H9 (cell line): ENCODE data around the gene MYBBP1A. TPM values are rescaled to one million over a fixed set of nuclear protein-coding genes. Genes with fewer than 3 reads are reported as not detected.

Experiments used
- DNase-seq: peaks from one replicate; pipeline ENCODE4 v3.0.0-alpha.2; 2017
- H2AFZ ChIP-seq: one replicate; pipeline ENCODE4 v1.6.1; 2013; ENCODE audit warnings: mild to moderate bottlenecking, low read length, control low read depth, moderate library complexity
- H2AK5ac ChIP-seq: 2 replicates; pipeline ENCODE4 v1.6.1; 2013; ENCODE audit warnings: low read length, control low read depth, mixed read lengths; ENCODE audit not compliant: insufficient read length
- H2BK120ac ChIP-seq: one replicate; pipeline ENCODE4 v1.6.1; 2013; ENCODE audit warnings: low read depth, mild to moderate bottlenecking, low read length, control low read depth, inconsistent platforms; ENCODE audit not compliant: poor library complexity, severe bottlenecking
- H2BK12ac ChIP-seq: 2 replicates; pipeline ENCODE4 v1.6.1; 2013; ENCODE audit warnings: low read length, control low read depth, mixed read lengths, low read depth; ENCODE audit not compliant: insufficient read length
- H2BK15ac ChIP-seq: 2 replicates; pipeline ENCODE4 v1.6.1; 2013; ENCODE audit warnings: low read depth, low read length, control low read depth
- H2BK20ac ChIP-seq: one replicate; pipeline ENCODE4 v1.6.1; 2013; ENCODE audit warnings: low read depth, mild to moderate bottlenecking, low read length, control low read depth, inconsistent platforms; ENCODE audit not compliant: poor library complexity, severe bottlenecking
- H2BK5ac ChIP-seq: 2 replicates; pipeline ENCODE4 v1.6.1; 2013; ENCODE audit warnings: low read length, control low read depth, mixed read lengths; ENCODE audit not compliant: insufficient read length
- H3K14ac ChIP-seq: 2 replicates; pipeline ENCODE4 v1.6.1; 2013; ENCODE audit warnings: low read length, control low read depth; ENCODE audit not compliant: insufficient read depth
- H3K18ac ChIP-seq: 2 replicates; pipeline ENCODE4 v1.6.1; 2013; ENCODE audit warnings: low read depth, mild to moderate bottlenecking, mixed read lengths, low read length, control low read depth; ENCODE audit not compliant: insufficient read length
- H3K23ac ChIP-seq: 2 replicates; pipeline ENCODE4 v1.6.1; 2013; ENCODE audit warnings: low read length, control low read depth, mixed read lengths, low read depth; ENCODE audit not compliant: insufficient read length
- H3K23me2 ChIP-seq: 2 replicates; pipeline ENCODE4 v1.6.1; 2013; ENCODE audit warnings: low read depth, mild to moderate bottlenecking, mixed read lengths, low read length, control low read depth; ENCODE audit not compliant: insufficient read length, poor library complexity, severe bottlenecking
- H3K27ac ChIP-seq: 2 replicates; pipeline ENCODE4 v1.5.1; 2013; ENCODE audit warnings: low read length, control low read depth, mixed read lengths, low read depth; ENCODE audit not compliant: insufficient read length
- H3K27me3 ChIP-seq: 2 replicates; pipeline ENCODE4 v1.6.1; 2013; ENCODE audit warnings: low read length, control low read depth, inconsistent platforms; ENCODE audit not compliant: insufficient read depth
- H3K4ac ChIP-seq: 2 replicates; pipeline ENCODE4 v1.6.1; 2013; ENCODE audit warnings: low read depth, mild to moderate bottlenecking, control low read depth, inconsistent platforms, low read length, moderate library complexity
- H3K4me1 ChIP-seq: 2 replicates; pipeline ENCODE4 v1.6.1; 2013; ENCODE audit warnings: low read length, control low read depth, inconsistent platforms; ENCODE audit not compliant: insufficient read depth
- H3K4me2 ChIP-seq: 2 replicates; pipeline ENCODE4 v1.6.1; 2013; ENCODE audit warnings: low read length, control low read depth, mixed read lengths; ENCODE audit not compliant: insufficient read length, insufficient read depth
- H3K56ac ChIP-seq: 2 replicates; pipeline ENCODE4 v1.6.1; 2013; ENCODE audit warnings: low read depth, mild to moderate bottlenecking, mixed read lengths, low read length, control low read depth; ENCODE audit not compliant: insufficient read length
- H3K79me1 ChIP-seq: 2 replicates; pipeline ENCODE4 v1.6.1; 2013; ENCODE audit warnings: low read depth, mild to moderate bottlenecking, moderate library complexity, low read length, control low read depth, inconsistent platforms; ENCODE audit not compliant: insufficient read depth, poor library complexity, severe bottlenecking
- H3K79me2 ChIP-seq: 2 replicates; pipeline ENCODE4 v1.6.1; 2013; ENCODE audit warnings: low read length, control low read depth, inconsistent platforms; ENCODE audit not compliant: insufficient read depth
- H3K9ac ChIP-seq: 2 replicates; pipeline ENCODE4 v1.6.1; 2013; ENCODE audit warnings: low read length, control low read depth, mixed read lengths; ENCODE audit not compliant: insufficient read length; ENCODE audit errors: extremely low read depth
- H3K9me3 ChIP-seq: one replicate; pipeline ENCODE4 v1.6.1; 2013; ENCODE audit warnings: low read depth, low read length, inconsistent platforms; ENCODE audit not compliant: control insufficient read depth
- H3T11ph ChIP-seq: one replicate; pipeline ENCODE4 v1.6.1; 2013; ENCODE audit warnings: mild to moderate bottlenecking, low read length, control low read depth, inconsistent platforms
- H4K20me1 ChIP-seq: one replicate; pipeline ENCODE4 v1.6.1; 2013; ENCODE audit not compliant: control insufficient read depth, insufficient read length, insufficient read depth
- H4K5ac ChIP-seq: 2 replicates; pipeline ENCODE4 v1.6.1; 2013; ENCODE audit warnings: low read depth, mild to moderate bottlenecking, mixed read lengths, low read length, control low read depth; ENCODE audit not compliant: insufficient read length
- H4K8ac ChIP-seq: replicated peaks from 2 replicates; pipeline ENCODE4 v1.6.1; 2013; ENCODE audit warnings: low read length, control low read depth, mixed read lengths, low read depth; ENCODE audit not compliant: insufficient read length
- H4K91ac ChIP-seq: 2 replicates; pipeline ENCODE4 v1.6.1; 2013; ENCODE audit warnings: low read depth, mild to moderate bottlenecking, moderate library complexity, mixed read lengths, low read length, control low read depth; ENCODE audit not compliant: insufficient read length
- H3K27ac Mint-ChIP-seq, 3 experiments: 2 replicates in 2 of 3; 3 replicates in 1 of 3; pipeline ENCODE4 v1.8.0; 2020 to 2021; ENCODE audit warnings: mixed read lengths in 3 of 3, mild to moderate bottlenecking in 1 of 3, moderate library complexity in 1 of 3
- H3K27me3 Mint-ChIP-seq: 2 replicates; pipeline ENCODE4 v1.8.0; 2021; ENCODE audit warnings: low read depth, mild to moderate bottlenecking, moderate library complexity, mixed read lengths
- H3K36me3 Mint-ChIP-seq, 3 experiments: 2 replicates in 2 of 3; 3 replicates in 1 of 3; pipeline ENCODE4 v1.8.0; 2020 to 2021; ENCODE audit warnings: low read depth in 3 of 3, mixed read lengths in 3 of 3; ENCODE audit not compliant: insufficient read depth in 1 of 3
- H3K4me1 Mint-ChIP-seq, 2 experiments: 2 replicates each; pipeline ENCODE4 v1.8.0; 2020; ENCODE audit warnings: mixed read lengths in 2 of 2
- H3K4me3 Mint-ChIP-seq, 2 experiments: 2 replicates in 1 of 2; 3 replicates in 1 of 2; pipeline ENCODE4 v1.8.0; 2020 to 2021; ENCODE audit warnings: mild to moderate bottlenecking in 2 of 2, mixed read lengths in 2 of 2, moderate library complexity in 1 of 2
- H3K9me3 Mint-ChIP-seq, 2 experiments: 2 replicates in 1 of 2; 3 replicates in 1 of 2; pipeline ENCODE4 v1.8.0; 2020; ENCODE audit warnings: mild to moderate bottlenecking in 2 of 2, mixed read lengths in 2 of 2, moderate library complexity in 1 of 2
- CTCF ChIP-seq: fragments of 200-600 bp; sonication (generic); conservative IDR thresholded peaks from 3 replicates; pipeline ENCODE4 v1.8.0; 2021; ENCODE audit warnings: antibody characterized with exemption, mild to moderate bottlenecking
- WGBS: extraction: QIAGEN DNeasy Blood & Tissue Kit; methylation state at CpG from one replicate; pipeline ENCODE4 v1.1.7; 2013; ENCODE audit warnings: missing lambda C conversion rate, low lambda C conversion rate, mixed read lengths; ENCODE audit not compliant: insufficient read length; ENCODE audit errors: extremely low coverage; 5-methylcytosine and 5-hydroxymethylcytosine counted together
- total RNA-seq: library from RNA; stranded (reverse); gene quantifications from 2 replicates; pipeline ENCODE4 v1.2.1, GENCODE V29; 2021

Gene MYBBP1A
- total RNA-seq, 1 experiment from 2014 or later = 181 TPM

- no peak overlapping the region for H2BK20ac ChIP-seq
- no peak overlapping the region for H3T11ph ChIP-seq
- TF ChIP-seq CTCF = no peak
- no peak overlapping the region for H2BK120ac ChIP-seq
- Mint-ChIP-seq H3K27me3 (peaks cover 22% of the 10 kb centered on the region), H3K4me3 (no peak overlapping the region), H3K36me3 (peaks cover 0 to 4% (median 0%) of the 10 kb centered on the region in 3 experiments; a peak in 1 of 7 replicates), H3K4me1 (peaks cover 7 to 23% of the 10 kb centered on the region in 2 experiments), H3K27ac (no peak overlapping the region), H3K9me3 (peaks cover 0 to 2% of the 10 kb centered on the region in 2 experiments; a peak in 1 of 5 replicates)
- no peaks in the 10 kb centered on the region for H4K20me1 ChIP-seq
- no peak overlapping the region for H3K56ac ChIP-seq
- DNase-seq = no peak
- H2BK15ac ChIP-seq = no peak overlapping the region
- no peak overlapping the region for H3K27ac ChIP-seq
- no peaks in the 10 kb centered on the region for H3K4me1 ChIP-seq
- H3K23ac ChIP-seq = no peak overlapping the region
- no peaks in the 10 kb centered on the region for H3K79me1 ChIP-seq
- no peak overlapping the region for H4K91ac ChIP-seq
- no peaks in the 10 kb centered on the region for H3K27me3 ChIP-seq
- no peak overlapping the region for H3K4me2 ChIP-seq
- WGBS = no CpG with 5 or more reads among the region's 14 CpGs
- no peak overlapping the region for H2AFZ ChIP-seq
- H3K9me3 ChIP-seq = no peaks in the 10 kb centered on the region
- H3K9ac ChIP-seq = no peak overlapping the region
- no peak overlapping the region for H4K5ac ChIP-seq
- no peak overlapping the region for H3K14ac ChIP-seq
- H2BK12ac ChIP-seq = no peak overlapping the region
- no peak overlapping the region for H4K8ac ChIP-seq
- H3K23me2 ChIP-seq = no peaks in the 10 kb centered on the region
- H2BK5ac ChIP-seq = no peak overlapping the region
- H3K18ac ChIP-seq = no peak overlapping the region
- no peak overlapping the region for H3K4ac ChIP-seq
- no peak overlapping the region for H2AK5ac ChIP-seq
- no peaks in the 10 kb centered on the region for H3K79me2 ChIP-seq
Observed at GRCh38 chr17:4593021-4593421, 37.8 kb upstream of the MYBBP1A start.
